Muscle layer of duodenum (tissue), 2 donors: Measurements from ENCODE around the gene NVL.

ENCODE experiments used
- H3K27ac ChIP-seq: one replicate; pipeline ENCODE4 v1.7.0; 2013; ENCODE audit warnings: mild to moderate bottlenecking, low read length
- H3K27me3 ChIP-seq: one replicate; pipeline ENCODE4 v1.7.0; 2013; ENCODE audit warnings: low read depth, mild to moderate bottlenecking, control low read depth, low read length
- H3K36me3 ChIP-seq, 2 donors: one replicate each; pipeline ENCODE4 v1.7.0; 2013; ENCODE audit warnings: low read length in 2 of 2, control low read depth in 1 of 2, mild to moderate bottlenecking in 1 of 2; ENCODE audit not compliant: insufficient read depth in 2 of 2, control insufficient read depth in 1 of 2
- H3K4me1 ChIP-seq, 2 donors: one replicate each; pipeline ENCODE4 v1.7.0; 2013; ENCODE audit warnings: low read length in 2 of 2, mild to moderate bottlenecking in 2 of 2, control low read depth in 1 of 2, moderate library complexity in 1 of 2; ENCODE audit not compliant: insufficient read depth in 2 of 2, control insufficient read depth in 1 of 2
- H3K4me3 ChIP-seq, 2 donors: one replicate each; pipeline ENCODE4 v1.7.0; 2013; ENCODE audit warnings: low read length in 2 of 2, low read depth in 1 of 2, mild to moderate bottlenecking in 1 of 2
- H3K9me3 ChIP-seq, 2 donors: one replicate each; pipeline ENCODE4 v1.7.0; 2013; ENCODE audit warnings: low read length in 2 of 2, control low read depth in 1 of 2, mild to moderate bottlenecking in 1 of 2; ENCODE audit not compliant: control insufficient read depth in 1 of 2
- donor health status: healthy.

NVL gene

GRCh38 chr1:224273641-224274040 is 56.3 kb downstream of the NVL start:
- H3K9me3 ChIP-seq = no peaks in the 10 kb centered on the region
- H3K4me1 ChIP-seq = no peaks in the 10 kb centered on the region
- no peak overlapping the region for H3K4me3 ChIP-seq
- peaks cover 9 to 25% of the 10 kb centered on the region in 2 donors for H3K36me3 ChIP-seq
- H3K27ac ChIP-seq = peak overlapping the region; percentile 39
- no peaks in the 10 kb centered on the region for H3K27me3 ChIP-seq

GRCh38 chr1:224271106-224271505 is 58.9 kb downstream of the NVL start:
- peaks cover 19 to 37% of the 10 kb centered on the region in 2 donors for H3K36me3 ChIP-seq
- H3K27me3 ChIP-seq = no peaks in the 10 kb centered on the region
- H3K4me1 ChIP-seq = no peaks in the 10 kb centered on the region
- no peak overlapping the region for H3K27ac ChIP-seq
- H3K4me3 ChIP-seq = no peak overlapping the region
- H3K9me3 ChIP-seq = no peaks in the 10 kb centered on the region

DNA sequence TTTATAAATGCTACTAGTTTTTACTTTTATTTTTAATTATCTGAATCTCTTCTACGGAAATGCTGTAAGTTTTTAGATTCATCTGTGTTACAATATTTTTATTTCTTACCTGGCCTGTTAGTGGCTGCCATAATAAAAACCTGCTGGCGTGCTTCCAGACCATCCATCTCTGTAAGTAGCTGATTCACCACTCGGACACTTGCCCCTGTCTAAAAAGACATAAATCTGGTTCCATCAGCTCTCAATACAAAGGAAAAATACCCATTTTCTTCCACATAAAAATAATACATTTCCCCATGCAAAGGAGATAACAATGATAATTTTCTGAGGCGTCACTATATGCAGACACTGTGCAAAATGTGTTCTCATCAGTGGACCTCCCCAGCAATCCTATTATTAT is 62.0 kb downstream of the NVL start:
- Histone ChIP-seq H3K4me3 (no peak overlapping the region), H3K36me3 (peaks cover 14 to 19% of the 10 kb centered on the region in 2 donors), H3K4me1 (no peaks in the 10 kb centered on the region), H3K9me3 (no peaks in the 10 kb centered on the region), H3K27ac (no peak overlapping the region), H3K27me3 (no peaks in the 10 kb centered on the region)

DNA sequence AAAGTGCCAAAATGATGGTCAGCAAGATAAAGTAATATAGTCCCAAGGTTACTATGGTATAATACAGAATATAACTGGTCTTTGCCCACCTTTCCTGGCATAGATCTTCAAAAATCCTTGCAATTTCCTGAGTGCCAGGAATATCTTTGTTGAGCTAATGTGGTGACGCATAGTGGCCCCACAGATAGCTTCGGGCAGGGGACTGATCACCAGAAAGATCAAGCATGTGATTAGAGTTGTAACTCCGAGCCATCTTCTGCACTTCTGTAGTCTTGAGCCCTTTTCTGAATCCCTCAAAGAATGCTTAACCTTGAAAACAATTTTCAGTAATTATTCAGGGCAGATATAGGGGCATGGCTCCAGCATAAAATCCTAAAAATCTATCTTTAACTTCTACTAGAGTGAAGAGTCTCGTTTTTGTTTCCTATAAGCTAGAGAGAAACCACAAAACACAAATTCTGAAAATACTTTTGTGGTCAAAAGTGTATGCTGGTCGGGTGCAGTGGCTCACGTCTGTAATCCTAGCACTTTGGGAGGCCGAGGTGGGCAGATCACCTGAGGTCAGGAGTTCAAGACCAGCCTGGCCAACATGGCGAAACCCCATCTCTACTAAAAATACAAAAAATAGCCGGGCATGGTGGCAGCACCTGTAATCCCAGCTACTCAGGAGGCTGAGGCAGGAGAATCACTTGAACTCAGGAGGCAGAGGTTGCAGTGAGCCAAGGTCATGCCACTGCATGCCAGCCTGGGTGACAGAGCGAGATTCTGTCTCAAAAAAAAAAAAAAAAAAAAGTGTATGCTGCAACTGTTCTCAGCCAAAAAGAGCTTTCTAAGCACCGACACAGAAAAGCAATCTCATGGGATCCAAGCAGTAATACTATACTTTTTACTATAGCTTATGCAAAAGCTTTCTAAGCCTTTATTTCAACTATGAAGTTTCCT is 62.8 kb downstream of the NVL start:
- H3K27ac ChIP-seq = no peak overlapping the region
- no peak overlapping the region for H3K4me3 ChIP-seq

GRCh38 chr1:224266105-224266914 is 63.7 kb downstream of the NVL start:
- Histone ChIP-seq H3K27ac (no peak overlapping the region), H3K27me3 (no peaks in the 10 kb centered on the region), H3K36me3 (peaks cover 14 to 21% of the 10 kb centered on the region in 2 donors), H3K4me1 (no peaks in the 10 kb centered on the region), H3K4me3 (no peak overlapping the region), H3K9me3 (no peaks in the 10 kb centered on the region)

More for the DNA sequence above, 62.8 kb downstream of the NVL start:
- no peaks in the 10 kb centered on the region for H3K9me3 ChIP-seq
- H3K36me3 ChIP-seq = peaks cover 14 to 18% of the 10 kb centered on the region in 2 donors
- H3K27me3 ChIP-seq = no peaks in the 10 kb centered on the region
- H3K4me1 ChIP-seq = no peaks in the 10 kb centered on the region

DNA sequence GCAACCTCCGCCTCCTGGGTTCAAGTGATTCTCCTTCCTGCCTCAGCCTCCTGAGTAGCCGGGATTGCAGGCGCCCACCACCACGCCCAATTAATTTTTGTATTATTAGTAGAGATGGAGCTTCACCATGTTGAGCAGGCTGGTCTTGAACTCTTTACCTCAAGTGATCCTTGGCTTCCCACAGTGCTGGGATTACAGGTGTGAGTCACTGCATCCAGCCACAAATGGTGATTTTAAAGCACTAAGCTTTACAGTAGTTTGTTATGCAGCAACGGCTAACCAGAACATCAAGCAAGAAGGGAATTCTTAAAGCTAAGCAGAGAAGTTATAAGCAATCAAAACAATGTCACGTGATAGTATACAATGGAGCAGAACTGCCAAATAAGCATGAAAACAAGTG is 65.7 kb downstream of the NVL start:
- H3K27ac ChIP-seq = no peak overlapping the region
- peaks cover 12 to 23% of the 10 kb centered on the region in 2 donors for H3K36me3 ChIP-seq
- no peak overlapping the region for H3K4me3 ChIP-seq
- H3K9me3 ChIP-seq = no peaks in the 10 kb centered on the region
- no peaks in the 10 kb centered on the region for H3K4me1 ChIP-seq
- no peaks in the 10 kb centered on the region for H3K27me3 ChIP-seq

DNA sequence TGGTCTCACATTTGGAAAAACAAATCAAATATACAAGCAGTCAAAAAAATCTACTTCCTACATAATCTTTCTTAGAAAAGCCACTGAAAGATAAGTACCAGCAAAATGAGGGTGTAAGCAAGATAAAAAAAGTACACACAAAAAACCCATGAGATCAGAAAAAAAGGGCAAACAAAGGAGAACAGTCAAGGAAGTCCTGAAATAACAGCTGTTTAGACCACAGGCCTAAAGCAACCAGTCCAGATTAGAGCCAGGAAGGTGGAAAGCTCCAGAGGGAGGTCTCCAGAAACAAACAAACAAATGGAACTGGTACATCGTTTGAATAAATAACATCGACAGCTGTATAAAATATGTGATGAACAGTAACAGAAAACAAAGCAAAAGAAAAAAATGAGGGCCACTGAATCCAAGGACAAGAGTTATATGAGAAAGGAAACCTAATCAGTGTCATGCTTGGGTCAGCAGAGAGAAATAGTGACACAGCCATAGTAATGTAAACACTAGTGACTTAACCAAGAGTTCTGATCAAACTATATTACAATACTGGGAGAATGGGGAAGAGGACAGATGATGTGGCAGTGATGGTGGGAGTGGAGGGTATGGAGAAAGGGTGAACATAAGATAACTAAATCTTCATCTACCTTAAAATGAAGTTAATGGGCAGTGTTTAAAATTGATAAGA is 67.5 kb downstream of the NVL start:
- peaks cover 11 to 18% of the 10 kb centered on the region in 2 donors for H3K36me3 ChIP-seq

GRCh38 chr1:224259986-224260385 is 70.0 kb downstream of the NVL start:
- no peak overlapping the region for H3K27ac ChIP-seq
- no peaks in the 10 kb centered on the region for H3K9me3 ChIP-seq
- H3K36me3 ChIP-seq = peaks cover 0 to 5% of the 10 kb centered on the region in 2 donors
- H3K4me3 ChIP-seq = no peak overlapping the region
- H3K27me3 ChIP-seq = no peaks in the 10 kb centered on the region
- no peaks in the 10 kb centered on the region for H3K4me1 ChIP-seq

More for the DNA sequence above, 67.5 kb downstream of the NVL start:
- no peaks in the 10 kb centered on the region for H3K9me3 ChIP-seq
- H3K4me1 ChIP-seq = no peaks in the 10 kb centered on the region
- no peak overlapping the region for H3K4me3 ChIP-seq
- no peaks in the 10 kb centered on the region for H3K27me3 ChIP-seq
- no peak overlapping the region for H3K27ac ChIP-seq

DNA sequence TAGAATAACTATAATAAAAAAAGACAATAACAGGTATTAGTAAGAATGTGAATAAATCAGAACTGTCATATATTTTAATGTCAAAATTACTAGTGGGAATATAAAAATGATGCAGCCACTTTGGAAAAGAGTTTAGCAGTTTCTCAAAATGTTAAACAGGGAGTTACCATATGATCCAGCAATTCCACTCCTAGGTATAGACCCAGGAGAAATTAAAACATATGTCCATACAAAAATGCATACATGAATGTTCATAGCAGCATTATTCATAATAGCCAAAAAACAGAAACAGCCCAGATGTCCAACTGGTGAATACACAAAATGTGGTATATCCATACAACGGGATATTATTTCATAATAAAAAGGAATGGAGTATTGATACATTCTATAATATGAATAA is 71.6 kb downstream of the NVL start:
- Histone ChIP-seq H3K4me3 (no peak overlapping the region), H3K9me3 (no peaks in the 10 kb centered on the region), H3K4me1 (no peaks in the 10 kb centered on the region), H3K27me3 (no peaks in the 10 kb centered on the region), H3K27ac (no peak overlapping the region), H3K36me3 (peaks cover 0 to 5% of the 10 kb centered on the region in 2 donors)

DNA sequence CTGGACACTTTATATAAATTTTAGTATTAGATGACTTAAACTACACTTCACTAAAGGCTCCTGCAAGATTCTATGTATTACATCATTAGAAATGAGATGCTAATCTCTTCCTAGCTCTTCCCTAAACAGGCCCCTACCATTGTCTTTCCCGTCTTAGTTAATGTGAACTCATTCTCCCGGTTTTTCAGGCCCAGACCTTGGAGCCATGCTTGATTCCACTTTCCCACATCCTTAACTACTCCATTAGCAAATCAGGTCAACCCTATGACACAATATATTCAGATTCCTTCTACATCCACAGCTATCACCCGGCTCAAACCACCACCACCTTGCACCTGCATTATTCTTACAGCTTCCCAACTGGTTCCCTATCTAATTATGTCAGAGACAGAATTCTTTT is 73.3 kb downstream of the NVL start:
- Histone ChIP-seq H3K4me1 (no peaks in the 10 kb centered on the region), H3K9me3 (no peaks in the 10 kb centered on the region), H3K36me3 (peaks cover 0 to 5% of the 10 kb centered on the region in 2 donors), H3K4me3 (no peak overlapping the region), H3K27me3 (no peaks in the 10 kb centered on the region), H3K27ac (no peak overlapping the region)

DNA sequence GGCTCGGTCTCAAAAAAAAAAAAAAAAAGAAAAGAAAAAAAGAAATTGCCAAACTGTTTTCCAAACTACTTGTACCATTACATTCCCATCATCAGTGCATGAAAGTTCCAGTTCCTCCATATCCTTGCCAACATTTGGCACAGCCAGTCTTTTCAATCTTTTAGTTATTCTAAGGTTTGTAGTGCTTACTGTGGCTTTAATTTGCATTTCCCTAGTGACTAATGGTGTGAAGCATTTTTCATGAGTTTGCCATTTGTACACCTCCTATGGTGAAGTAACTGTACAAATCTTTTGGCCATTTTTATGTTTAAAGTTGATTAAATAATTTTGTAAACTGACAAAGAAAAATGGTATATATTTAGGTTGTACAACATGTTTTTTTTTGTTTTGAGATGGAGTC is 76.3 kb downstream of the NVL start:
- H3K27me3 ChIP-seq = no peaks in the 10 kb centered on the region
- H3K27ac ChIP-seq = no peak overlapping the region
- no peak overlapping the region for H3K4me3 ChIP-seq
- no peaks in the 10 kb centered on the region for H3K9me3 ChIP-seq
- peaks cover 4 to 13% of the 10 kb centered on the region in 2 donors for H3K36me3 ChIP-seq
- H3K4me1 ChIP-seq = no peaks in the 10 kb centered on the region
